Ascending aorta (tissue), 2 donors: ENCODE results near the gene RUNDC3A. TPM values are rescaled to one million over a fixed set of nuclear protein-coding genes. Genes with fewer than 3 reads are reported as not detected.

Experiments
- DNase-seq, 2 donors: peaks; one replicate each; pipeline ENCODE4 v3.0.0-alpha.2; 2019; ENCODE audit warnings: low spot score in 2 of 2
- H3K27ac ChIP-seq, 2 donors: fragments of 200-600 bp; sonication (generic); one replicate each; pipeline ENCODE4 v1.5.1; 2016 to 2017; ENCODE audit warnings: mild to moderate bottlenecking in 1 of 2
- H3K27me3 ChIP-seq: fragments of 200-600 bp; sonication (generic); one replicate; pipeline ENCODE4 v1.5.1; 2017
- H3K36me3 ChIP-seq, 2 donors: fragments of 200-600 bp; sonication (generic); one replicate each; pipeline ENCODE4 v1.5.1; 2016
- H3K4me1 ChIP-seq, 2 donors: fragments of 200-600 bp; sonication (generic); one replicate each; pipeline ENCODE4 v1.5.1; 2016 to 2017; ENCODE audit warnings: mild to moderate bottlenecking in 1 of 2
- H3K4me3 ChIP-seq, 2 donors: fragments of 200-600 bp; sonication (generic); one replicate each; pipeline ENCODE4 v1.5.1; 2016 to 2017; ENCODE audit warnings: mild to moderate bottlenecking in 1 of 2
- H3K9me3 ChIP-seq, 2 donors: fragments of 200-600 bp; sonication (generic); one replicate each; pipeline ENCODE4 v1.5.1; 2016
- intact Hi-C: fragments of 100-400 bp; cut with DNase I; formaldehyde crosslinking; loops from one replicate; pipeline ENCODE4 v1.15.1; 2023
- total RNA-seq: library from RNA; depleted of rRNA; stranded (reverse); fragments of >200 nt; gene quantifications from one replicate; pipeline ENCODE4 v1.1.0, GENCODE V29; 2016
- TF ChIP-seq, protein P1 (sequence below), 3 experiments: fragments of 200-600 bp in 2 of 3; fragments of 450-650 bp in 1 of 3; sonication (generic) in 2 of 3; IDR thresholded peaks; one replicate each; pipeline ENCODE4 v1.5.1; 2016 to 2019; ENCODE audit warnings: antibody characterized with exemption in 3 of 3, mild to moderate bottlenecking in 1 of 3, moderate library complexity in 1 of 3

RUNDC3A gene
- total RNA-seq, 1 donor from 2014 or later, result not detected

DNA sequence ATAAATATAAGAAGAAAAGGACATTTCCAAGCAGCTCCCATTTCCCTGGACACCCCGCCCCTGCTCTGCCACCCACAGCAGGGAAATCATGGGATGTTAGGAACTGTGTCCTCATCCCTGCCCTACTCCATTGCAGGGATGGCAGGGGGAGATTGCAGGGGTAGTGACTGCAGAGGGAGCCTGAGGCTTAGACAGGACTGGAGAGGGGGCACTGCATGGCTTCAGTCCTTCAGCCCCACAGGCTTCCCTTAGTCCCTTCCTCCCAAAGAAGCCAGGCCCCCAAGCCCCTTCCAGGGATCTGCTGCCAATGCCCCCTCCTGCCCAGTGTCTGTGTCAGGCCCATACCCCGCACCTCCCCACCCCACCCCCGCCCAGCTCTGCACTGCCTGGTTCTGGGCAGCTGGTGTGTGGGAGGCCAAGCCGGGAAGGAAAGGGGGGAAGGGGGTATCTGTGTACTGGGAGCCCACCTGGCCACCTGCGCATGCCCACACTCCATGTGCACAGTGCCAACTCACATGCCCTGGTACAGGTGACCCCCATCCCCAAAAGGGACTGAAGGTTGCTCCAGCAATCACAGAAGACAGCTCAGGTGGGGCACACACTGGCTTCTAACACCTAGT, 3.3 kb downstream of the RUNDC3A start:
- DNase-seq, result no peak
- TF ChIP-seq, protein P1, sequence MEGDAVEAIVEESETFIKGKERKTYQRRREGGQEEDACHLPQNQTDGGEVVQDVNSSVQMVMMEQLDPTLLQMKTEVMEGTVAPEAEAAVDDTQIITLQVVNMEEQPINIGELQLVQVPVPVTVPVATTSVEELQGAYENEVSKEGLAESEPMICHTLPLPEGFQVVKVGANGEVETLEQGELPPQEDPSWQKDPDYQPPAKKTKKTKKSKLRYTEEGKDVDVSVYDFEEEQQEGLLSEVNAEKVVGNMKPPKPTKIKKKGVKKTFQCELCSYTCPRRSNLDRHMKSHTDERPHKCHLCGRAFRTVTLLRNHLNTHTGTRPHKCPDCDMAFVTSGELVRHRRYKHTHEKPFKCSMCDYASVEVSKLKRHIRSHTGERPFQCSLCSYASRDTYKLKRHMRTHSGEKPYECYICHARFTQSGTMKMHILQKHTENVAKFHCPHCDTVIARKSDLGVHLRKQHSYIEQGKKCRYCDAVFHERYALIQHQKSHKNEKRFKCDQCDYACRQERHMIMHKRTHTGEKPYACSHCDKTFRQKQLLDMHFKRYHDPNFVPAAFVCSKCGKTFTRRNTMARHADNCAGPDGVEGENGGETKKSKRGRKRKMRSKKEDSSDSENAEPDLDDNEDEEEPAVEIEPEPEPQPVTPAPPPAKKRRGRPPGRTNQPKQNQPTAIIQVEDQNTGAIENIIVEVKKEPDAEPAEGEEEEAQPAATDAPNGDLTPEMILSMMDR (IDR thresholded peaks at IDR 0.05), result no peak
- H3K36me3 ChIP-seq, result no peaks in the 10 kb centered on the region
- no peak overlapping the region for H3K27ac ChIP-seq
- peaks cover 4 to 21% of the 10 kb centered on the region in 2 donors for H3K4me1 ChIP-seq
- no peak overlapping the region for H3K4me3 ChIP-seq
- peaks cover 14% of the 10 kb centered on the region for H3K27me3 ChIP-seq
- H3K9me3 ChIP-seq, result no peaks in the 10 kb centered on the region
- intact Hi-C loops, result no loop called here

DNA sequence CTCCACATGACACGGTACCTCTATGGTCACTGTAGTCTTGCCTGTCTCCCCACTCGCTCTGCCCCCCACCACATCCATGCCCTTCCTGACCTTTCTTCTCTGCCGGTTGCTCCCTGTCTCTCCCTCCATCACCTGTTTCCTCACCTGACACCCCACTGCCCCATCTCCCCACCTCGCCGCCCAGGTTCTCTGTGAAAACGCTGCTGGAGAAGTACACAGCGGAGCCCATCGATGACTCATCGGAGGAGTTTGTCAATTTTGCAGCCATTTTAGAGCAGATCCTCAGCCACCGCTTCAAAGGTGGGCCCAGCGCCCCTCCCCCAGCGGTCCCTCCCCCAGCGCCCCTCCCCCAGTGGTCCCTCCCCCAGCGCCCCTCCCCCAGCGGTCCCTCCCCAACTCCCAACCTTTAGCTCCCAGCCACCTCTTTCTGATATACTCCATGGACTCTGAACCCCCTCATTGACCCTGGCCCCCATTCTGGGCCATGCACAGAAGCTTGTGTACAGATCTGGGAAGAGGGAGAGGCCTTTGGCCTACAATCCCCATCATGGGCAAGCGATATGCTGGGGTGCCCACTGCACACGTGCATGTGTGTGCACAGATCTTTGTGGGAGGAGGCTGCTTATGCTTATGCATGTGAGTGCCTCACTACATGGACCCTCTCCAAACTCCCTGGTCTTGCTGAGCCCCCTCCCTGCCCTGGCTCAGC, 4.1 kb downstream of the RUNDC3A start:
- H3K36me3 ChIP-seq, result no peaks in the 10 kb centered on the region
- H3K27ac ChIP-seq, result no peak overlapping the region
- no peak overlapping the region for H3K4me3 ChIP-seq
- no peak for DNase-seq
- TF ChIP-seq, protein P1 (IDR thresholded peaks at IDR 0.05), result no peak
- H3K4me1 ChIP-seq, result peaks cover 4 to 21% of the 10 kb centered on the region in 2 donors
- H3K27me3 ChIP-seq, result peaks cover 14% of the 10 kb centered on the region
- H3K9me3 ChIP-seq, result no peaks in the 10 kb centered on the region
- intact Hi-C loops, result no loop called here

DNA sequence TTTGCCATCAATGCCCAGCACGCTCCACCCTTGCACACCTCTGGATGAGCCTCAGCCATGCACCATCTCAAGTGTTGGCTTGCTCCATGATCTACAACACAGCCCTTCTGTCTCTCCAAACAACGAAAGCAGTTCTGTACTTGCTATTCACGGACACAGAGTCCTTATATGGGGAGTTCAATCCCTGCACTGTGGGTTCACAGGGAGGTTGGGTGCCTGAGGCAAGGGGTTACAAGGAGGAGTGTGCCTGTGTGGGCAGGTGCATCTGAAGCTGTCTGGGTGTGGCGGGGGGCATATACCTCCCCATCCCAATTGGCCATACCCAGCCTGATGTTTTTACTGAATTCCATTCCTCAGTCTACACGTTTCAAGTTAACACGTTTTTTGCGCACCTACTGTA, 5.6 kb downstream of the RUNDC3A start:
- H3K27ac ChIP-seq, result no peak overlapping the region
- H3K4me3 ChIP-seq, result no peak overlapping the region
- H3K36me3 ChIP-seq, result no peaks in the 10 kb centered on the region
- no peak for DNase-seq
- peaks cover 4 to 9% of the 10 kb centered on the region in 2 donors for H3K4me1 ChIP-seq
- intact Hi-C loops, result no loop called here
- no peaks in the 10 kb centered on the region for H3K9me3 ChIP-seq
- peaks cover 14% of the 10 kb centered on the region for H3K27me3 ChIP-seq
- TF ChIP-seq, protein P1 (IDR thresholded peaks at IDR 0.05), result no peak

DNA sequence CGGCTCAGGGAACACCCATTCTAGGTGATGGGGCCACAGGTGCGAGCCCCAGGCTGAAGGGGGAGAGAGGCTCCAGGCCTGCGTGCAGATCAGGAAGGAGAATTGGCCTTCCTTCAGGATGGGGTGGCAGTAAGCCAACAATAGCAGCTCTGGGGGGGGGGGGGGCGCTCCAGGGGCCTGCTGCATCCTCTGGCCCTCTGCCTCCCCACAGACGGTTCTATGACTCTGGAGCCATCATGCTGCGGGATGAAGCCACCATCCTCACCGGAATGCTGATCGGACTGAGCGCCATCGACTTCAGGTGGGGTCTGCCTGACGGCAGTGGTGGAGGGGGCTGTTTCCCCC, 6.1 kb downstream of the RUNDC3A start:
- no peak overlapping the region for H3K4me3 ChIP-seq
- peaks cover 4 to 9% of the 10 kb centered on the region in 2 donors for H3K4me1 ChIP-seq

DNA sequence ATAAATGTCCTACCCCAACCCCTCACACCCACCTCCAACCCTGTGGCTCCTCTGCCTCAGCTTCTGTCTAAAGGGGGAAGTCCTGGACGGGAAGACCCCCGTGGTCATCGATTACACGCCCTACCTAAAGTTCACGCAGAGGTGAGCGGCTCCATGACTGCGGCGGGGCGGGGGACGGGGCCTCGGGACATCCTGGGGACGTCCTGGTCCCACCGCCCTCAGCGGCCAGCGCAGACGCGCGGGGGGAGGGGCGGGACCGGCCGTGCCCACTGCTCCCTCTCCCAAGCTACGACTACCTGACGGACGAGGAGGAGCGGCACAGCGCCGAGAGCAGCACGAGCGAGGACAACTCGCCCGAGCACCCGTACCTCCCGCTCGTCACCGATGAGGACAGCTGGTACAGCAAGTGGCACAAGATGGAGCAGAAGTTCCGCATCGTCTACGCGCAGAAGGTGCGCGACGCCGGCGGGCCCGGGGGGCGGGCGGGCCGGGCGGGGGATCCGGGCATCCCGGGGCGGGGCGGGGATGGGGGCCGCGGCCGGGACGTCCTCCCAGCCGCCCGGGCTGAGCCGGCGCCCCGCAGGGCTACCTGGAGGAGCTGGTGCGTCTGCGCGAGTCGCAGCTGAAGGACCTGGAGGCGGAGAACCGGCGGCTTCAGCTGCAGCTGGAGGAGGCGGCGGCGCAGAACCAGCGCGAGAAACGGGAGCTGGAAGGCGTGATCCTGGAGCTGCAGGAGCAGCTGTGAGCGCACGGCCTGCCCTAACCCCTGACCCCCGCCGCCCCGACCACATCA, 6.7 kb downstream of the RUNDC3A start:
- Histone ChIP-seq H3K4me3 (peak overlapping the region; percentile 50 to 52), H3K27me3 (peaks cover 14% of the 10 kb centered on the region)

More for the DNA sequence above, 6.1 kb downstream of the RUNDC3A start:
- intact Hi-C loops, result no loop called here
- no peaks in the 10 kb centered on the region for H3K9me3 ChIP-seq
- H3K27ac ChIP-seq, result no peak overlapping the region
- TF ChIP-seq, protein P1 (IDR thresholded peaks at IDR 0.05), result no peak
- peaks cover 14% of the 10 kb centered on the region for H3K27me3 ChIP-seq
- DNase-seq, result no peak
- H3K36me3 ChIP-seq, result peaks cover 3% of the 10 kb centered on the region in 2 donors

More for the DNA sequence above, 6.7 kb downstream of the RUNDC3A start:
- Histone ChIP-seq H3K9me3 (no peaks in the 10 kb centered on the region), H3K36me3 (peaks cover 8 to 9% of the 10 kb centered on the region in 2 donors), H3K4me1 (peaks cover 4 to 9% of the 10 kb centered on the region in 2 donors), H3K27ac (no peak overlapping the region)
- no peak for DNase-seq
- TF ChIP-seq, protein P1 (IDR thresholded peaks at IDR 0.05), result no peak
- intact Hi-C loops, result no loop called here
